ENCODE data around the gene TMEM140.

Gene TMEM140

GRCh38 chr7:135210888-135211178 is 63.0 kb downstream of the TMEM140 start:
- ATAC-seq, result peak; percentile 39
- TF ChIP-seq PATZ1 (CRISPR knock-in tag; IDR thresholded peaks at IDR 0.05; ENCODE audit: borderline replicate concordance) (no peak), ZFP3 (CRISPR knock-in tag; IDR thresholded peaks at IDR 0.05) (no peak), OSR1 (CRISPR knock-in tag; IDR thresholded peaks at IDR 0.05) (no peak)

- no peak for TF ChIP-seq ESRRG (CRISPR knock-in tag; IDR thresholded peaks at IDR 0.05)
- peak; percentile 50; the same call in 1 of the 2 replicates for TF ChIP-seq TSHZ2 (CRISPR knock-in tag; IDR thresholded peaks at IDR 0.05)
- ATAC-seq, result peak; percentile 93
Measured at GRCh38 chr7:135211179-135211945, 63.5 kb downstream of the TMEM140 start, which contains the start of gene WDR91. Gene WDR91 (minus strand): TSS chr7:135211526. CDS start chr7:135211502, 24 bp downstream.

- ATAC-seq, result peak; percentile 43
Measured at GRCh38 chr7:135211946-135212685, 64.2 kb downstream of the TMEM140 start.

GRCh38 chr7:135213831-135214230 is 66.0 kb downstream of the TMEM140 start:
- no peak for ATAC-seq
- TF ChIP-seq ZNF565 (CRISPR knock-in tag; conservative IDR thresholded peaks at IDR 0.05; ENCODE audit: low read depth) (no peak), SNAI2 (CRISPR knock-in tag; IDR thresholded peaks at IDR 0.05) (no peak), TOX (CRISPR knock-in tag; IDR thresholded peaks at IDR 0.05; ENCODE audit: borderline replicate concordance) (no peak), ZNF70 (CRISPR knock-in tag; IDR thresholded peaks at IDR 0.05) (no peak), BACH2 (CRISPR knock-in tag; IDR thresholded peaks at IDR 0.05; ENCODE audit: borderline replicate concordance) (no peak), ZC3H10 (CRISPR knock-in tag; IDR thresholded peaks at IDR 0.05) (no peak), RARB (CRISPR knock-in tag; IDR thresholded peaks at IDR 0.05) (no peak), ARNTL (CRISPR knock-in tag; IDR thresholded peaks at IDR 0.05; ENCODE audit: borderline replicate concordance, low read depth) (no peak), POU6F1 (CRISPR knock-in tag; IDR thresholded peaks at IDR 0.05; ENCODE audit: borderline replicate concordance, low read depth) (no peak), TCF4 (CRISPR knock-in tag; IDR thresholded peaks at IDR 0.05; ENCODE audit: borderline replicate concordance) (no peak), TSHZ2 (CRISPR knock-in tag; IDR thresholded peaks at IDR 0.05) (no peak), CSDC2 (CRISPR knock-in tag; IDR thresholded peaks at IDR 0.05) (no peak), ZNF8 (CRISPR knock-in tag; IDR thresholded peaks at IDR 0.05) (no peak), PPARA (CRISPR knock-in tag; IDR thresholded peaks at IDR 0.05; ENCODE audit: borderline replicate concordance) (no peak), CSRNP3 (CRISPR knock-in tag; IDR thresholded peaks at IDR 0.05) (no peak), CREB5 (CRISPR knock-in tag; IDR thresholded peaks at IDR 0.05; ENCODE audit: low read depth) (no peak), ESRRG (CRISPR knock-in tag; IDR thresholded peaks at IDR 0.05) (no peak), PATZ1 (CRISPR knock-in tag; IDR thresholded peaks at IDR 0.05; ENCODE audit: borderline replicate concordance) (no peak)
